Thyroid gland (tissue), 4 donors: ENCODE measurements around the gene GNG4.

ENCODE experiments used
- POLR2A ChIP-seq, 2 donors: fragments of 450-650 bp; IDR thresholded peaks; one replicate each; pipeline ENCODE4 v1.6.1; 2017; ENCODE audit warnings: antibody characterized with exemption in 2 of 2, mild to moderate bottlenecking in 2 of 2, moderate library complexity in 1 of 2
- TF ChIP-seq, protein P1 (sequence below), 6 experiments: fragments of 200-600 bp in 3 of 6; fragments of 450-650 bp in 3 of 6; sonication (generic) in 3 of 6; IDR thresholded peaks; one replicate each; pipeline ENCODE4 v1.5.1; 2016 to 2019; ENCODE audit warnings: antibody characterized with exemption in 6 of 6, mild to moderate bottlenecking in 2 of 6, inconsistent platforms in 1 of 6, moderate library complexity in 1 of 6

DNA sequence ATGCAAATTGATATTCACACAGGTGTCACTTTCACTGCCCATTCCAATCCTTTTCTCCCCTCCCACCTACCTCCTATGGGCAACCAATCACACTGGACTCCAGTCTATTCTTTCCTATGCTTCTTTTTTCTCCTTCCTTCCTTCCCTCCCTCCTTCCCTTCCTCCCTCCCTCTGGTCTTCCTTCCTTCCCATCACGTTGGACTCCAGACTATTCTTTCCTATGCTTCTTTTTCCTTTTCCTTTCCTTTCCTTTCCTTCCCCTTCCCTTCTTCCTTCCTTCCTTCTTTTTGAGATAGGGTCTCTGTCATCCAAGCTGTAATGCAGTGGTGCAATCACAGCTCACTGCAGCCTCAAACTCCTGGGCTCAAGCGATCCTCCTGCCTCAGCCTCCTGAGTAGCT is 64.6 kb downstream of the GNG4 start:
- TF ChIP-seq, protein P1, sequence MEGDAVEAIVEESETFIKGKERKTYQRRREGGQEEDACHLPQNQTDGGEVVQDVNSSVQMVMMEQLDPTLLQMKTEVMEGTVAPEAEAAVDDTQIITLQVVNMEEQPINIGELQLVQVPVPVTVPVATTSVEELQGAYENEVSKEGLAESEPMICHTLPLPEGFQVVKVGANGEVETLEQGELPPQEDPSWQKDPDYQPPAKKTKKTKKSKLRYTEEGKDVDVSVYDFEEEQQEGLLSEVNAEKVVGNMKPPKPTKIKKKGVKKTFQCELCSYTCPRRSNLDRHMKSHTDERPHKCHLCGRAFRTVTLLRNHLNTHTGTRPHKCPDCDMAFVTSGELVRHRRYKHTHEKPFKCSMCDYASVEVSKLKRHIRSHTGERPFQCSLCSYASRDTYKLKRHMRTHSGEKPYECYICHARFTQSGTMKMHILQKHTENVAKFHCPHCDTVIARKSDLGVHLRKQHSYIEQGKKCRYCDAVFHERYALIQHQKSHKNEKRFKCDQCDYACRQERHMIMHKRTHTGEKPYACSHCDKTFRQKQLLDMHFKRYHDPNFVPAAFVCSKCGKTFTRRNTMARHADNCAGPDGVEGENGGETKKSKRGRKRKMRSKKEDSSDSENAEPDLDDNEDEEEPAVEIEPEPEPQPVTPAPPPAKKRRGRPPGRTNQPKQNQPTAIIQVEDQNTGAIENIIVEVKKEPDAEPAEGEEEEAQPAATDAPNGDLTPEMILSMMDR (IDR thresholded peaks at IDR 0.05) = no peak
- TF ChIP-seq POLR2A (IDR thresholded peaks at IDR 0.05) = no peak
